Uterus (tissue), 2 donors: Measurements from ENCODE around the gene RNFT2.

Source experiments
- POLR2A ChIP-seq, 2 donors: fragments of 450-650 bp; IDR thresholded peaks; one replicate each; pipeline ENCODE4 v1.6.1; 2016; ENCODE audit warnings: antibody characterized with exemption in 2 of 2, mild to moderate bottlenecking in 1 of 2, moderate library complexity in 1 of 2
- TF ChIP-seq, protein P1 (sequence below), 4 experiments: fragments of 200-600 bp in 2 of 4; fragments of 450-650 bp in 2 of 4; sonication (generic) in 2 of 4; IDR thresholded peaks; one replicate each; pipeline ENCODE4 v1.5.1; 2016 to 2019; ENCODE audit warnings: antibody characterized with exemption in 4 of 4, mild to moderate bottlenecking in 2 of 4, moderate library complexity in 1 of 4

DNA sequence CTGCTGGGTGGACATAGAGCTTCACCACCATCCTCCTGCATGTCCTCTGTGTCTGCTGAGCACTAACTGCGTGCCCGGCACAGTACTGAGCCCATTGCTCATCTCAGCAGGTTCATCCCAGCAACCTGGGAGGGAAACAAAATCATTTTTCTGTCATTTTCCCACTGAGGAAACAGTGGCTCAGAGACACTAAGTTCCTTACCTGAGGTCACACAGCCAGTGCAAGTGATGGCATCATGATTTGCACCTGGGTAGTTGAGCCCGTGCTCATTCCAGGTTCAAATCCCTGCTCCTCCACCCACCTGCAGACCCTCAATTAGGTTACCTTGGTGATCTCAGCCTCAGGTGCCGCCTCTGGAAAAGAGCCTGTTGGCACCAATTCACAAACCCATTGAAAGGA is 23.4 kb downstream of the RNFT2 start:
- TF ChIP-seq, protein P1, sequence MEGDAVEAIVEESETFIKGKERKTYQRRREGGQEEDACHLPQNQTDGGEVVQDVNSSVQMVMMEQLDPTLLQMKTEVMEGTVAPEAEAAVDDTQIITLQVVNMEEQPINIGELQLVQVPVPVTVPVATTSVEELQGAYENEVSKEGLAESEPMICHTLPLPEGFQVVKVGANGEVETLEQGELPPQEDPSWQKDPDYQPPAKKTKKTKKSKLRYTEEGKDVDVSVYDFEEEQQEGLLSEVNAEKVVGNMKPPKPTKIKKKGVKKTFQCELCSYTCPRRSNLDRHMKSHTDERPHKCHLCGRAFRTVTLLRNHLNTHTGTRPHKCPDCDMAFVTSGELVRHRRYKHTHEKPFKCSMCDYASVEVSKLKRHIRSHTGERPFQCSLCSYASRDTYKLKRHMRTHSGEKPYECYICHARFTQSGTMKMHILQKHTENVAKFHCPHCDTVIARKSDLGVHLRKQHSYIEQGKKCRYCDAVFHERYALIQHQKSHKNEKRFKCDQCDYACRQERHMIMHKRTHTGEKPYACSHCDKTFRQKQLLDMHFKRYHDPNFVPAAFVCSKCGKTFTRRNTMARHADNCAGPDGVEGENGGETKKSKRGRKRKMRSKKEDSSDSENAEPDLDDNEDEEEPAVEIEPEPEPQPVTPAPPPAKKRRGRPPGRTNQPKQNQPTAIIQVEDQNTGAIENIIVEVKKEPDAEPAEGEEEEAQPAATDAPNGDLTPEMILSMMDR (IDR thresholded peaks at IDR 0.05): no peak
- TF ChIP-seq POLR2A (IDR thresholded peaks at IDR 0.05): no peak
